ENCODE measurements around the gene CDK3. TPM values are rescaled to one million over a fixed set of nuclear protein-coding genes. Genes with fewer than 3 reads are reported as not detected.

CDK3 gene
- total RNA-seq, 2 donors from 2014 or later = 5.3 to 8.2 TPM

- no peak overlapping the region for H3K4me3 ChIP-seq
Observed at GRCh38 chr17:76048711-76049110, 48.1 kb downstream of the CDK3 start.

GRCh38 chr17:76049239-76049638, 48.6 kb downstream of the CDK3 start:
- Histone ChIP-seq H3K9ac (ENCODE audit: low read depth in 2 of 2, low read length in 2 of 2) (no peak overlapping the region), H3K4me1 (peaks cover 4% of the 10 kb centered on the region), H3K9me3 (no peaks in the 10 kb centered on the region), H3K27me3 (no peaks in the 10 kb centered on the region), H3K4me3 (no peak overlapping the region), H3K36me3 (peaks cover 37% of the 10 kb centered on the region), H3K27ac (no peak overlapping the region)
- no peak for DNase-seq
- intact Hi-C loops (cut with DNase I) = no loop called here
- no peak for TF ChIP-seq CTCF (IDR thresholded peaks at IDR 0.05)

More at GRCh38 chr17:76048711-76049110, 48.1 kb downstream of the CDK3 start:
- DNase-seq = no peak
- H3K4me1 ChIP-seq = peaks cover 4% of the 10 kb centered on the region
- no peaks in the 10 kb centered on the region for H3K9me3 ChIP-seq
- intact Hi-C loops (cut with DNase I) = no loop called here
- no peaks in the 10 kb centered on the region for H3K27me3 ChIP-seq
- no peak overlapping the region for H3K9ac ChIP-seq (ENCODE audit: low read depth in 2 of 2, low read length in 2 of 2)
- TF ChIP-seq CTCF (IDR thresholded peaks at IDR 0.05) = no peak
- no peak overlapping the region for H3K27ac ChIP-seq
- H3K36me3 ChIP-seq = peaks cover 42% of the 10 kb centered on the region

- Histone ChIP-seq H3K27ac (no peak overlapping the region), H3K27me3 (no peaks in the 10 kb centered on the region), H3K4me3 (no peak overlapping the region), H3K4me1 (peaks cover 4% of the 10 kb centered on the region), H3K36me3 (peaks cover 31% of the 10 kb centered on the region), H3K9me3 (no peaks in the 10 kb centered on the region), H3K9ac (ENCODE audit: low read depth in 2 of 2, low read length in 2 of 2) (peak overlapping the region in 1 of 2 donors; percentile 53)
- no peak for DNase-seq
- no peak for TF ChIP-seq CTCF (IDR thresholded peaks at IDR 0.05)
- intact Hi-C loops (cut with DNase I) = no loop called here
Observed at GRCh38 chr17:76049836-76050537, 49.3 kb downstream of the CDK3 start.

GRCh38 chr17:76050538-76051467, 50.1 kb downstream of the CDK3 start:
- Histone ChIP-seq H3K27ac (peak overlapping the region; percentile 26), H3K36me3 (peaks cover 23% of the 10 kb centered on the region), H3K9me3 (no peaks in the 10 kb centered on the region), H3K4me3 (no peak overlapping the region), H3K27me3 (no peaks in the 10 kb centered on the region), H3K9ac (ENCODE audit: low read depth in 2 of 2, low read length in 2 of 2) (peak overlapping the region in 1 of 2 donors; percentile 53), H3K4me1 (peaks cover 4% of the 10 kb centered on the region)
- intact Hi-C loops (cut with DNase I) = no loop called here
- no peak for TF ChIP-seq CTCF (IDR thresholded peaks at IDR 0.05)
- DNase-seq = peak; percentile 41

GRCh38 chr17:76051561-76051960, 50.9 kb downstream of the CDK3 start:
- intact Hi-C loops (cut with DNase I) = no loop called here
- Histone ChIP-seq H3K27ac (peak overlapping the region; percentile 26), H3K4me3 (no peak overlapping the region), H3K27me3 (no peaks in the 10 kb centered on the region), H3K9me3 (no peaks in the 10 kb centered on the region), H3K36me3 (peaks cover 18% of the 10 kb centered on the region), H3K9ac (ENCODE audit: low read depth in 2 of 2, low read length in 2 of 2) (no peak overlapping the region), H3K4me1 (peaks cover 4% of the 10 kb centered on the region)
- DNase-seq = peak; percentile 53
- no peak for TF ChIP-seq CTCF (IDR thresholded peaks at IDR 0.05)

Measured in colonic mucosa (tissue), 4 donors.